ENCODE results near the gene UGT2B15. TPM values are rescaled to one million over a fixed set of nuclear protein-coding genes. Genes with fewer than 3 reads are reported as not detected.
"Not testable (repeated sequence)": the region's sequence is repeated elsewhere in the genome, so short reads cannot be mapped to it uniquely, and the experiment has no call there.

The UGT2B15 gene
- total and polyA plus RNA-seq, 5 donors from 2014 or later, result not detected

GRCh38 chr4:68667551-68667950, 2.9 kb downstream of the UGT2B15 start:
- not testable (repeated sequence) for DNase-seq; H3K4me3 ChIP-seq (ENCODE audit: low read depth, low read length); H3K27me3 ChIP-seq (ENCODE audit: control insufficient read depth, insufficient read depth, low read length); H3K27ac Mint-ChIP-seq; H3K36me3 ChIP-seq (ENCODE audit: control insufficient read depth, insufficient read depth, low read length); ATAC-seq (ENCODE audit: low read depth in 2 of 2); H3K9me3 ChIP-seq (ENCODE audit: control insufficient read depth in 2 of 2, low read length in 2 of 2); H3K4me1 Mint-ChIP-seq; H3K27ac ChIP-seq (ENCODE audit: insufficient read depth, low read length, poor library complexity, severe bottlenecking); H3K36me3 Mint-ChIP-seq; H3K4me3 Mint-ChIP-seq; H3K4me1 ChIP-seq (ENCODE audit: control insufficient read depth, insufficient read depth, low read length, poor library complexity, severe bottlenecking); H3K9me3 Mint-ChIP-seq; H3K27me3 Mint-ChIP-seq

- H3K4me3 ChIP-seq (ENCODE audit: low read depth, low read length); H3K9me3 Mint-ChIP-seq; H3K27ac ChIP-seq (ENCODE audit: insufficient read depth, low read length, poor library complexity, severe bottlenecking); H3K36me3 ChIP-seq (ENCODE audit: control insufficient read depth, insufficient read depth, low read length); H3K9me3 ChIP-seq (ENCODE audit: control insufficient read depth in 2 of 2, low read length in 2 of 2); H3K4me3 Mint-ChIP-seq; H3K36me3 Mint-ChIP-seq; DNase-seq; H3K27me3 Mint-ChIP-seq; H3K4me1 Mint-ChIP-seq; ATAC-seq (ENCODE audit: low read depth in 2 of 2); H3K27ac Mint-ChIP-seq; H3K27me3 ChIP-seq (ENCODE audit: control insufficient read depth, insufficient read depth, low read length); H3K4me1 ChIP-seq (ENCODE audit: control insufficient read depth, insufficient read depth, low read length, poor library complexity, severe bottlenecking): not testable (repeated sequence)
These were observed 5.7 kb downstream of the UGT2B15 start for GRCh38 chr4:68664721-68665120.

GRCh38 chr4:68662836-68663574, 7.4 kb downstream of the UGT2B15 start:
- H3K36me3 ChIP-seq (ENCODE audit: control insufficient read depth, insufficient read depth, low read length); H3K27me3 Mint-ChIP-seq; ATAC-seq (ENCODE audit: low read depth in 2 of 2); H3K27me3 ChIP-seq (ENCODE audit: control insufficient read depth, insufficient read depth, low read length); H3K4me1 ChIP-seq (ENCODE audit: control insufficient read depth, insufficient read depth, low read length, poor library complexity, severe bottlenecking); H3K36me3 Mint-ChIP-seq; H3K27ac Mint-ChIP-seq; H3K4me1 Mint-ChIP-seq; H3K4me3 Mint-ChIP-seq; H3K9me3 Mint-ChIP-seq; H3K9me3 ChIP-seq (ENCODE audit: control insufficient read depth in 2 of 2, low read length in 2 of 2); DNase-seq; H3K27ac ChIP-seq (ENCODE audit: insufficient read depth, low read length, poor library complexity, severe bottlenecking); H3K4me3 ChIP-seq (ENCODE audit: low read depth, low read length): not testable (repeated sequence)

GRCh38 chr4:68658672-68659071, 11.8 kb downstream of the UGT2B15 start:
- H3K4me3 Mint-ChIP-seq, result no peak overlapping the region
- no peaks in the 10 kb centered on the region for H3K36me3 ChIP-seq (ENCODE audit: control insufficient read depth, insufficient read depth, low read length)
- H3K27me3 Mint-ChIP-seq, result no peaks in the 10 kb centered on the region
- H3K4me3 ChIP-seq (ENCODE audit: low read depth, low read length), result no peak overlapping the region
- H3K9me3 ChIP-seq (ENCODE audit: control insufficient read depth in 2 of 2, low read length in 2 of 2), result no peaks in the 10 kb centered on the region
- ATAC-seq (ENCODE audit: low read depth in 2 of 2) (no peak), DNase-seq (no peak)
- no peak overlapping the region for H3K27ac Mint-ChIP-seq
- no peaks in the 10 kb centered on the region for H3K4me1 ChIP-seq (ENCODE audit: control insufficient read depth, insufficient read depth, low read length, poor library complexity, severe bottlenecking)
- no peak overlapping the region for H3K27ac ChIP-seq (ENCODE audit: insufficient read depth, low read length, poor library complexity, severe bottlenecking)
- H3K4me1 Mint-ChIP-seq, result no peaks in the 10 kb centered on the region
- no peaks in the 10 kb centered on the region for H3K36me3 Mint-ChIP-seq
- H3K27me3 ChIP-seq (ENCODE audit: control insufficient read depth, insufficient read depth, low read length), result no peaks in the 10 kb centered on the region
- peaks cover 0 to 1% (median 0%) of the 10 kb centered on the region in 7 donors for H3K9me3 Mint-ChIP-seq

GRCh38 chr4:68657022-68657594, 13.3 kb downstream of the UGT2B15 start:
- H3K4me1 ChIP-seq (ENCODE audit: control insufficient read depth, insufficient read depth, low read length, poor library complexity, severe bottlenecking); H3K27ac ChIP-seq (ENCODE audit: insufficient read depth, low read length, poor library complexity, severe bottlenecking); H3K27me3 ChIP-seq (ENCODE audit: control insufficient read depth, insufficient read depth, low read length); DNase-seq; H3K9me3 ChIP-seq (ENCODE audit: control insufficient read depth in 2 of 2, low read length in 2 of 2); H3K27me3 Mint-ChIP-seq; H3K27ac Mint-ChIP-seq; H3K4me1 Mint-ChIP-seq; H3K9me3 Mint-ChIP-seq; ATAC-seq (ENCODE audit: low read depth in 2 of 2); H3K36me3 ChIP-seq (ENCODE audit: control insufficient read depth, insufficient read depth, low read length); H3K4me3 ChIP-seq (ENCODE audit: low read depth, low read length); H3K36me3 Mint-ChIP-seq; H3K4me3 Mint-ChIP-seq: not testable (repeated sequence)

- DNase-seq; H3K27me3 Mint-ChIP-seq; H3K4me3 ChIP-seq (ENCODE audit: low read depth, low read length); H3K9me3 Mint-ChIP-seq; H3K36me3 ChIP-seq (ENCODE audit: control insufficient read depth, insufficient read depth, low read length); H3K27ac ChIP-seq (ENCODE audit: insufficient read depth, low read length, poor library complexity, severe bottlenecking); H3K27ac Mint-ChIP-seq; H3K36me3 Mint-ChIP-seq; H3K4me1 Mint-ChIP-seq; H3K9me3 ChIP-seq (ENCODE audit: control insufficient read depth in 2 of 2, low read length in 2 of 2); H3K27me3 ChIP-seq (ENCODE audit: control insufficient read depth, insufficient read depth, low read length); H3K4me3 Mint-ChIP-seq; H3K4me1 ChIP-seq (ENCODE audit: control insufficient read depth, insufficient read depth, low read length, poor library complexity, severe bottlenecking); ATAC-seq (ENCODE audit: low read depth in 2 of 2): not testable (repeated sequence)
These were observed 13.9 kb downstream of the UGT2B15 start for GRCh38 chr4:68656445-68656973.

- Histone ChIP-seq H3K36me3 (ENCODE audit: control insufficient read depth, insufficient read depth, low read length) (no peaks in the 10 kb centered on the region), H3K4me3 (ENCODE audit: low read depth, low read length) (no peak overlapping the region), H3K9me3 (ENCODE audit: control insufficient read depth in 2 of 2, low read length in 2 of 2) (no peaks in the 10 kb centered on the region), H3K27ac (ENCODE audit: insufficient read depth, low read length, poor library complexity, severe bottlenecking) (no peak overlapping the region), H3K27me3 (ENCODE audit: control insufficient read depth, insufficient read depth, low read length) (no peaks in the 10 kb centered on the region), H3K4me1 (ENCODE audit: control insufficient read depth, insufficient read depth, low read length, poor library complexity, severe bottlenecking) (no peaks in the 10 kb centered on the region)
- Mint-ChIP-seq H3K27ac (no peak overlapping the region), H3K36me3 (no peaks in the 10 kb centered on the region), H3K4me3 (no peak overlapping the region), H3K9me3 (peaks cover 0 to 1% (median 0%) of the 10 kb centered on the region in 7 donors), H3K27me3 (no peaks in the 10 kb centered on the region), H3K4me1 (no peaks in the 10 kb centered on the region)
- no peak for ATAC-seq (ENCODE audit: low read depth in 2 of 2)
- DNase-seq, result no peak
These were observed 14.5 kb downstream of the UGT2B15 start for GRCh38 chr4:68655764-68656444.
